SH-SY5Y (cell line): Measurements from ENCODE around the gene TBC1D30.

Source experiments
- GATA2 ChIP-seq: IDR thresholded peaks from 2 replicates; pipeline ENCODE4 v1.6.1; 2011; ENCODE audit warnings: mild to moderate bottlenecking, low read depth, low read length
- GATA3 ChIP-seq: IDR thresholded peaks from 2 replicates; pipeline ENCODE4 v1.6.1; 2011; ENCODE audit warnings: low read depth, mild to moderate bottlenecking, low read length, moderate library complexity

- no peak for TF ChIP-seq GATA2
- no peak for TF ChIP-seq GATA3
Observed at GRCh38 chr12:64889434-64890216, 65.2 kb downstream of the TBC1D30 start.
